Pancreas (tissue), 10 donors: ENCODE results near the gene NHERF1. TPM values are rescaled to one million over a fixed set of nuclear protein-coding genes. Genes with fewer than 3 reads are reported as not detected.

Experiments used
- ATAC-seq, 4 donors: fragments of 200-7000 bp; cut with Tn5 transposase; one replicate each; pipeline versions ENCODE4 v1.8.0 to v1.9.1; 2020; ENCODE audit warnings: mild to moderate bottlenecking in 4 of 4, moderate library complexity in 4 of 4
- DNase-seq, 6 donors: peaks; one replicate each; pipeline ENCODE4 v3.0.0-alpha.2; 2020
- FAIRE-seq: peaks from 2 replicates; lab custom pipeline; 2012; peaks lifted over from hg19 to GRCh38; lab: Jason Lieb, UNC
- H3K27ac ChIP-seq, 4 donors: fragments of 200-600 bp; sonication (generic); 1 replicate in 3 of 4; 2 replicates in 1 of 4; pipeline versions ENCODE4 v1.5.0 to v1.8.0; 2020
- H3K27me3 ChIP-seq, 4 donors: fragments of 200-600 bp; one replicate each; pipeline ENCODE4 v1.8.0; 2021
- H3K36me3 ChIP-seq, 3 donors: fragments of 200-600 bp; sonication (generic) in 1 of 3; one replicate each; pipeline versions ENCODE4 v1.5.0 to v1.8.0; 2020 to 2021
- H3K4me1 ChIP-seq, 3 donors: fragments of 200-600 bp; one replicate each; pipeline ENCODE4 v1.8.0; 2021
- H3K4me3 ChIP-seq, 4 donors: fragments of 200-600 bp; sonication (generic) in 2 of 4; one replicate each; pipeline versions ENCODE4 v1.5.0 to v1.8.0; 2020 to 2021
- H3K9me3 ChIP-seq, 4 donors: fragments of 200-600 bp; one replicate each; pipeline ENCODE4 v1.8.0; 2021
- WGBS, 2 donors: extraction: QIAGEN DNeasy Blood & Tissue Kit; methylation state at CpG; one replicate each; pipeline ENCODE4 v1.1.7; 2013; 5-methylcytosine and 5-hydroxymethylcytosine counted together
- intact Hi-C, 3 donors: fragments of 100-400 bp; cut with DNase I; formaldehyde crosslinking; loops; one replicate each; pipeline versions ENCODE4 v1.11.1 to v1.14.2; 2022
- polyA plus RNA-seq, 2 donors: library from polyadenylated mRNA; stranded (reverse); fragments of 200-250 nt; gene quantifications; one replicate each; pipeline ENCODE4 v1.2.3, GENCODE V29; 2013
- total RNA-seq, 6 donors: library from RNA; stranded (reverse); fragmentation: NEBNext Ultra II Directional in 4 of 6; extraction: Animal tissue kit (Norgen Biotek cat#: 25700) in 4 of 6; gene quantifications; one replicate each; pipeline versions ENCODE4 v1.2.1 to v1.2.4, GENCODE V29; 2021 to 2023
- TF ChIP-seq, protein P1 (sequence below), 4 donors: fragments of 200-600 bp; sonication (generic) in 3 of 4; IDR thresholded peaks; one replicate each; pipeline versions ENCODE4 v1.5.0 to v1.8.0; 2021; ENCODE audit warnings: antibody characterized with exemption in 4 of 4
- donor health status: healthy with polysubstance abuse.
- donor health status: DM: no; HTN: no; CAD: no; lungs with moderate emphysema.
- donor health status: DM: no; HTN: no; CAD: no.
- donor health status: control.
- donor health status: control.
- donor health status: Bipolar disorder and iron deficiency.
- donor health status: DM: yes; HTN: yes; CAD: no.
- donor health status: DM: no; HTN: no; CAD: no.
- donor health status: DM: no; HTN: no; CAD: no.
- donor health status: DM: yes; HTN: yes; CAD: no.

The NHERF1 gene
- total and polyA plus RNA-seq, 8 donors: 40.1 to 91.9 (median 56.5) TPM

DNA sequence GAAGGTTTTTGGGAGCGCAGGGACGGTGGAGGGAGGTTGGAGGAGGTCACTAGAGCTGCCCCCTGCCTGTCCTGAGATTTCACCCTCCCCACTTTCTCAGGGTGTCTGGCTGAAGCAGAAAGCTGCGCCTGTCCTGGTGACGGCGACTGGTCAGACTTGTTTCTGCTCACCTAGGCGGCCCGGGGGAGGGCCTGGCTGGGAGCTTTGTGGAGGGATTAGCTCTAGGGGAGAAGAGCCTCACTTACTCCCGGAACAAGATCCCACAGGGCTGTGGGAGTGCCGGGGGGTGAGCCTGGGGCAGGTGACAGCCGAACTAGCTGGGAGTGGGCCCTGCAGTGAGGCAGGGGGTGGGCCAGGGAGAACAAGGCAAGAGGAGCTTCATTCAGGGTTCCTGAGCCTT lies 11.5 kb downstream of the NHERF1 start:
- Histone ChIP-seq H3K4me1 (peaks cover 41 to 65% (median 49%) of the 10 kb centered on the region in 3 donors), H3K27ac (peak overlapping the region; percentile 40 to 82 (median 66))

GRCh38 chr17:74760404-74761105 lies 12.1 kb downstream of the NHERF1 start:
- peak overlapping the region; percentile 40 to 82 (median 66) for H3K27ac ChIP-seq
- H3K36me3 ChIP-seq: peaks cover 0 to 11% (median 0%) of the 10 kb centered on the region in 3 donors
- no peaks in the 10 kb centered on the region for H3K27me3 ChIP-seq
- FAIRE-seq (no peak), DNase-seq (peak in 1 of 6 donors; percentile 64), ATAC-seq (peak; percentile 4 to 41 (median 13))
- H3K4me1 ChIP-seq: peaks cover 41 to 65% (median 49%) of the 10 kb centered on the region in 3 donors
- H3K9me3 ChIP-seq: no peaks in the 10 kb centered on the region
- H3K4me3 ChIP-seq: no peak overlapping the region
- 46 to 63% methylated on average over 7 of the region's 7 CpGs for WGBS, 2 donors
- intact Hi-C loops: no loop called here
- TF ChIP-seq, protein P1, sequence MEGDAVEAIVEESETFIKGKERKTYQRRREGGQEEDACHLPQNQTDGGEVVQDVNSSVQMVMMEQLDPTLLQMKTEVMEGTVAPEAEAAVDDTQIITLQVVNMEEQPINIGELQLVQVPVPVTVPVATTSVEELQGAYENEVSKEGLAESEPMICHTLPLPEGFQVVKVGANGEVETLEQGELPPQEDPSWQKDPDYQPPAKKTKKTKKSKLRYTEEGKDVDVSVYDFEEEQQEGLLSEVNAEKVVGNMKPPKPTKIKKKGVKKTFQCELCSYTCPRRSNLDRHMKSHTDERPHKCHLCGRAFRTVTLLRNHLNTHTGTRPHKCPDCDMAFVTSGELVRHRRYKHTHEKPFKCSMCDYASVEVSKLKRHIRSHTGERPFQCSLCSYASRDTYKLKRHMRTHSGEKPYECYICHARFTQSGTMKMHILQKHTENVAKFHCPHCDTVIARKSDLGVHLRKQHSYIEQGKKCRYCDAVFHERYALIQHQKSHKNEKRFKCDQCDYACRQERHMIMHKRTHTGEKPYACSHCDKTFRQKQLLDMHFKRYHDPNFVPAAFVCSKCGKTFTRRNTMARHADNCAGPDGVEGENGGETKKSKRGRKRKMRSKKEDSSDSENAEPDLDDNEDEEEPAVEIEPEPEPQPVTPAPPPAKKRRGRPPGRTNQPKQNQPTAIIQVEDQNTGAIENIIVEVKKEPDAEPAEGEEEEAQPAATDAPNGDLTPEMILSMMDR (IDR thresholded peaks at IDR 0.05): no peak

More for the DNA sequence above, 11.5 kb downstream of the NHERF1 start:
- WGBS, 2 donors: 15 to 29% methylated on average over 10 of the region's 10 CpGs
- H3K4me3 ChIP-seq: no peak overlapping the region
- intact Hi-C loops: no loop called here
- FAIRE-seq (no peak), DNase-seq (peak in 4 of 6 donors; percentile 64 to 83 (median 69)), ATAC-seq (peak; percentile 46 to 75 (median 54))
- H3K9me3 ChIP-seq: no peaks in the 10 kb centered on the region
- peaks cover 0 to 5% (median 0%) of the 10 kb centered on the region in 3 donors for H3K36me3 ChIP-seq
- no peaks in the 10 kb centered on the region for H3K27me3 ChIP-seq
- TF ChIP-seq, protein P1 (IDR thresholded peaks at IDR 0.05): no peak

- no peak for FAIRE-seq
- TF ChIP-seq, protein P1 (IDR thresholded peaks at IDR 0.05): no peak
- intact Hi-C loops: no loop called here
- H3K27ac ChIP-seq: peak overlapping the region; percentile 40 to 82 (median 66)
- ATAC-seq: no peak
- H3K27me3 ChIP-seq: no peaks in the 10 kb centered on the region
- peaks cover 41 to 59% (median 49%) of the 10 kb centered on the region in 3 donors for H3K4me1 ChIP-seq
- H3K36me3 ChIP-seq: peaks cover 0 to 13% (median 0%) of the 10 kb centered on the region in 3 donors
- WGBS, 2 donors: 56 to 57% methylated on average over 5 of the region's 5 CpGs
- peak in 1 of 6 donors; percentile 37 for DNase-seq
- no peak overlapping the region for H3K4me3 ChIP-seq
- H3K9me3 ChIP-seq: no peaks in the 10 kb centered on the region
Measured at GRCh38 chr17:74761419-74761818, 13.0 kb downstream of the NHERF1 start.

DNA sequence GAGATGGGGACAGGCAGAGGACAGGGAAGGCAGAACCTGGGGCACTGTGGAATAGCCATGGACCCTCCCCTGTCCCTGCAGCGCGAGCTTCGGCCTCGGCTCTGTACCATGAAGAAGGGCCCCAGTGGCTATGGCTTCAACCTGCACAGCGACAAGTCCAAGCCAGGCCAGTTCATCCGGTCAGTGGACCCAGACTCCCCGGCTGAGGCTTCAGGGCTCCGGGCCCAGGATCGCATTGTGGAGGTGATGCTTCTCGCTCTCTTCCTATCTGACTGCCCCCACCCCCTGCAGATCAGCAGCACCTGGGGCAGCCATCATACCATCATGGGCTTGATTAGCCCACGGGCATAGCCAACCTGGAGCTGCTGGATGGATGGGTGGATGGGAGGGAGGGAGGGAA lies 13.5 kb downstream of the NHERF1 start:
- 87 to 92% methylated on average over 11 of the region's 11 CpGs for WGBS, 2 donors
- H3K27me3 ChIP-seq: no peaks in the 10 kb centered on the region
- H3K9me3 ChIP-seq: no peaks in the 10 kb centered on the region
- peak overlapping the region in 1 of 4 donors; percentile 82 for H3K27ac ChIP-seq
- TF ChIP-seq, protein P1 (IDR thresholded peaks at IDR 0.05): no peak
- FAIRE-seq (no peak), DNase-seq (peak in 1 of 6 donors; percentile 38), ATAC-seq (no peak)
- intact Hi-C loops: no loop called here
- peaks cover 38 to 59% (median 47%) of the 10 kb centered on the region in 3 donors for H3K4me1 ChIP-seq
- H3K4me3 ChIP-seq: no peak overlapping the region
- peaks cover 0 to 13% (median 0%) of the 10 kb centered on the region in 3 donors for H3K36me3 ChIP-seq
